Heart left ventricle (tissue), 13 donors: ENCODE measurements around the gene HLA-DPB1.

Experiments
- POLR2A ChIP-seq, 2 donors: fragments of 450-650 bp; IDR thresholded peaks; one replicate each; pipeline ENCODE4 v1.6.1; 2017; ENCODE audit warnings: antibody characterized with exemption in 2 of 2, mild to moderate bottlenecking in 2 of 2, moderate library complexity in 2 of 2
- TF ChIP-seq, protein P1 (sequence below), 12 donors: fragments of 200-600 bp; sonication (generic) in 4 of 12; IDR thresholded peaks; one replicate each; pipeline versions ENCODE4 v1.5.0 to v1.8.0; 2018 to 2022; ENCODE audit warnings: antibody characterized with exemption in 12 of 12, mild to moderate bottlenecking in 5 of 12
- donor health status: ischemic (EF 13 %, LVEDD 7.1; RV severe dilation, severe dysfunction).
- donor health status: DM: no; HTN: yes; CAD: no.
- donor health status: DM: no; HTN: no; CAD: no.
- donor health status: ischemic (EF 25% LVEDD 6.9; RV normal size, moderate dysfunction).
- donor health status: ischemic (EF 25% LVEDD 5.7; RV mildly dilated, moderate dysfunction).
- donor health status: ischemic (EF 35%, LVEDD 5.7; RV mildly dilated, moderate dysfunction).
- donor health status: nonischemic (EF 11% LVEDD 7.7; RV severe dilation, severe dysfunction).
- donor health status: DM: yes; HTN: yes; CAD: no.
- donor health status: PGD.
- donor health status: ischemic (EF 29% LVEDD 5.4; RV normal size, mild dysfunction).
- donor health status: nonischemic (EF 23%, LVEDD 6.1; RV moderate dilation, normal function).

DNA sequence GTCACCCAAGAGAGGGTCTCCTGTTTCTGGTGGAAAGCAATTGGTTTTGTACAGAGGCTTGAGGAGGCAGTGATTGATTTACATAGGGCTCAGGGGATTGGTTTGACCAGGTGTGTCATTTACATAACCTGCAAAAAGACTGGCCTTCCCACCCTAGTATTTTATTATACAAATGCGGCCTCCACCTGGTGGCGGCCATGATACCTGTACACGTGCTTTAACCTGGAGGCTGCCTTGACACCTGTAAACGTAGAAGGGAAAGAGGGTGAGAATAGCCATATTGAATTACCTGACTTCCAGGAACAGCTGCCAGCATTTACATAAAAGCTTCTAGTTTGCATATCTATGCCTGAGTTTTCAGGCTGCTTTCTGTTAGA is 48.7 kb downstream of the HLA-DPB1 start:
- TF ChIP-seq, protein P1, sequence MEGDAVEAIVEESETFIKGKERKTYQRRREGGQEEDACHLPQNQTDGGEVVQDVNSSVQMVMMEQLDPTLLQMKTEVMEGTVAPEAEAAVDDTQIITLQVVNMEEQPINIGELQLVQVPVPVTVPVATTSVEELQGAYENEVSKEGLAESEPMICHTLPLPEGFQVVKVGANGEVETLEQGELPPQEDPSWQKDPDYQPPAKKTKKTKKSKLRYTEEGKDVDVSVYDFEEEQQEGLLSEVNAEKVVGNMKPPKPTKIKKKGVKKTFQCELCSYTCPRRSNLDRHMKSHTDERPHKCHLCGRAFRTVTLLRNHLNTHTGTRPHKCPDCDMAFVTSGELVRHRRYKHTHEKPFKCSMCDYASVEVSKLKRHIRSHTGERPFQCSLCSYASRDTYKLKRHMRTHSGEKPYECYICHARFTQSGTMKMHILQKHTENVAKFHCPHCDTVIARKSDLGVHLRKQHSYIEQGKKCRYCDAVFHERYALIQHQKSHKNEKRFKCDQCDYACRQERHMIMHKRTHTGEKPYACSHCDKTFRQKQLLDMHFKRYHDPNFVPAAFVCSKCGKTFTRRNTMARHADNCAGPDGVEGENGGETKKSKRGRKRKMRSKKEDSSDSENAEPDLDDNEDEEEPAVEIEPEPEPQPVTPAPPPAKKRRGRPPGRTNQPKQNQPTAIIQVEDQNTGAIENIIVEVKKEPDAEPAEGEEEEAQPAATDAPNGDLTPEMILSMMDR (IDR thresholded peaks at IDR 0.05), result no peak
- no peak for TF ChIP-seq POLR2A (IDR thresholded peaks at IDR 0.05)
